Endometrium (tissue), 2 donors: ENCODE measurements around the gene OR51D1.
A peak's percentile ranks its signal among the peaks of the same experiment; 100 is the strongest.

Source experiments
- FAIRE-seq: peaks from 2 replicates; lab custom pipeline; 2012; peaks lifted over from hg19 to GRCh38; lab: Jason Lieb, UNC
- donor health status: control.
- donor health status: control.

OR51D1 gene

GRCh38 chr11:4644233-4644632 lies 7.0 kb downstream of the OR51D1 start:
- FAIRE-seq: no peak

- no peak for FAIRE-seq
Observed at GRCh38 chr11:4645974-4646373, 8.7 kb downstream of the OR51D1 start.

- peak; percentile 89 for FAIRE-seq
Observed at GRCh38 chr11:4647766-4648165, 10.5 kb downstream of the OR51D1 start.

- no peak for FAIRE-seq
Observed at GRCh38 chr11:4654635-4655369, 17.5 kb downstream of the OR51D1 start.

- FAIRE-seq: no peak
Observed at GRCh38 chr11:4658629-4659445, 21.6 kb downstream of the OR51D1 start.

- no peak for FAIRE-seq
Observed at GRCh38 chr11:4662876-4663275, 25.6 kb downstream of the OR51D1 start.

GRCh38 chr11:4664183-4664582 lies 26.9 kb downstream of the OR51D1 start:
- FAIRE-seq: no peak

- no peak for FAIRE-seq
Observed at GRCh38 chr11:4664786-4665185, 27.5 kb downstream of the OR51D1 start.

GRCh38 chr11:4665424-4665823 lies 28.1 kb downstream of the OR51D1 start:
- no peak for FAIRE-seq

GRCh38 chr11:4671741-4672140 lies 34.5 kb downstream of the OR51D1 start:
- FAIRE-seq: no peak

- FAIRE-seq: no peak
Observed at GRCh38 chr11:4672470-4672869, 35.2 kb downstream of the OR51D1 start.

- FAIRE-seq: no peak
Observed at GRCh38 chr11:4673781-4674180, 36.5 kb downstream of the OR51D1 start.

GRCh38 chr11:4677948-4678347 lies 40.7 kb downstream of the OR51D1 start:
- FAIRE-seq: no peak

- FAIRE-seq: no peak
Observed at GRCh38 chr11:4680341-4680740, 43.1 kb downstream of the OR51D1 start.

GRCh38 chr11:4682623-4683419 lies 45.5 kb downstream of the OR51D1 start:
- no peak for FAIRE-seq

GRCh38 chr11:4684631-4685285 lies 47.5 kb downstream of the OR51D1 start:
- FAIRE-seq: no peak
